ENCODE results near the gene WNT3A.

- TF ChIP-seq CTCF (IDR thresholded peaks at IDR 0.05) (no peak), POLR2A (IDR thresholded peaks at IDR 0.05) (no peak)
These were observed 103.8 kb downstream of the WNT3A start for GRCh38 chr1:228110556-228110955.

All from vagina (tissue), 2 donors.